T-cell (primary cell): ENCODE data around the gene LMF1. TPM values are rescaled to one million over a fixed set of nuclear protein-coding genes. Genes with fewer than 3 reads are reported as not detected.

Experiments used
- ATAC-seq, 4 experiments: fragments of 200-7000 bp in 3 of 4; fragments of 150-1000 bp in 1 of 4; cut with Tn5 transposase; replicated peaks in 1 of 4; 1 replicate in 3 of 4; 2 replicates in 1 of 4; pipeline ENCODE4 v1.10.0; 2021; ENCODE audit warnings: moderate library complexity in 3 of 4, mild to moderate bottlenecking in 2 of 4, moderate number of reproducible peaks in 1 of 4
- CTCF ChIA-PET, 2 donors: fragments of 300-600 bp; sonication (Branson Sonifier 250); formaldehyde crosslinking; loops; one replicate each; lab custom pipeline; 2022; ENCODE audit warnings: antibody characterized with exemption in 2 of 2; lab: Charles Lee
- POLR2A ChIA-PET, 2 donors: fragments of 300-600 bp; sonication (Branson Sonifier 250); formaldehyde crosslinking; loops; one replicate each; lab custom pipeline; 2022; ENCODE audit warnings: antibody characterized with exemption in 2 of 2; lab: Charles Lee
- DNase-seq, 35 experiments: peaks; one replicate each; pipeline versions ENCODE4 v3.0.0 to v3.0.0-alpha.2; 2013 to 2023
- H3K27ac ChIP-seq: one replicate; pipeline ENCODE4 v1.5.1; 2013; ENCODE audit warnings: low read length
- H3K27me3 ChIP-seq, 2 experiments: replicated peaks in 1 of 2; 1 replicate in 1 of 2; 2 replicates in 1 of 2; pipeline versions ENCODE4 v1.6.1 to v1.7.0; 2013; ENCODE audit warnings: low read length in 1 of 2, mixed read lengths in 1 of 2; ENCODE audit not compliant: control insufficient read depth in 2 of 2, insufficient read depth in 2 of 2; ENCODE audit errors: extremely low read depth in 1 of 2
- H3K36me3 ChIP-seq, 2 donors: 1 replicate in 1 of 2; 2 replicates in 1 of 2; pipeline versions ENCODE4 v1.6.1 to v1.7.0; 2013; ENCODE audit warnings: low read length in 1 of 2; ENCODE audit not compliant: control insufficient read depth in 2 of 2, insufficient read depth in 1 of 2; ENCODE audit errors: extremely low read depth in 1 of 2
- H3K4me1 ChIP-seq, 2 experiments: 1 replicate in 1 of 2; 2 replicates in 1 of 2; pipeline versions ENCODE4 v1.6.1 to v1.7.0; 2013; ENCODE audit warnings: low read length in 2 of 2, mixed read lengths in 1 of 2; ENCODE audit not compliant: insufficient read depth in 2 of 2, control insufficient read depth in 1 of 2; ENCODE audit errors: extremely low read depth in 1 of 2
- H3K4me3 ChIP-seq, 2 donors: 1 replicate in 1 of 2; 2 replicates in 1 of 2; pipeline versions ENCODE4 v1.5.1 to v1.7.0; 2013; ENCODE audit warnings: mild to moderate bottlenecking in 2 of 2, low read length in 1 of 2, moderate library complexity in 1 of 2; ENCODE audit not compliant: control insufficient read depth in 1 of 2; ENCODE audit errors: extremely low read depth in 1 of 2
- H3K9me3 ChIP-seq: 2 replicates; pipeline ENCODE4 v1.7.0; 2013
- H3K27ac Mint-ChIP-seq, 2 donors: one replicate each; pipeline ENCODE4 v1.8.0; 2020 to 2021; ENCODE audit warnings: mild to moderate bottlenecking in 2 of 2, mixed read lengths in 2 of 2
- H3K27me3 Mint-ChIP-seq, 2 donors: one replicate each; pipeline ENCODE4 v1.8.0; 2021 to 2022; ENCODE audit warnings: mixed read lengths in 2 of 2
- H3K36me3 Mint-ChIP-seq: one replicate; pipeline ENCODE4 v1.8.0; 2021; ENCODE audit warnings: mixed read lengths
- H3K4me1 Mint-ChIP-seq, 3 donors: one replicate each; pipeline ENCODE4 v1.8.0; 2020 to 2022; ENCODE audit warnings: mixed read lengths in 3 of 3, mild to moderate bottlenecking in 1 of 3
- H3K4me3 Mint-ChIP-seq, 3 donors: one replicate each; pipeline ENCODE4 v1.8.0; 2020 to 2022; ENCODE audit warnings: mild to moderate bottlenecking in 3 of 3, mixed read lengths in 3 of 3, moderate library complexity in 3 of 3
- H3K9me3 Mint-ChIP-seq, 3 donors: one replicate each; pipeline ENCODE4 v1.8.0; 2020 to 2022; ENCODE audit warnings: mixed read lengths in 3 of 3
- WGBS: methylation state at CpG from one replicate; pipeline ENCODE4 v1.1.5; 2013; ENCODE audit warnings: missing lambda C conversion rate; ENCODE audit not compliant: insufficient coverage; 5-methylcytosine and 5-hydroxymethylcytosine counted together
- total RNA-seq, 35 experiments: library from RNA in 6 of 35; stranded (reverse) in 6 of 35; fragments of 120-200 nt in 1 of 35; gene quantifications; one replicate each; pipeline versions ENCODE4 v1.2.1 to v1.2.4 and lab custom pipeline; 2013 to 2026

LMF1 gene
- total RNA-seq, 5 donors from 2014 or later (not counting 1 experiment from before 2014, with no cell fraction given): 46.6 to 59.4 (median 51.1) TPM

GRCh38 chr16:901149-901548 lies 69.6 kb downstream of the LMF1 start:
- Histone ChIP-seq H3K9me3 (no peaks in the 10 kb centered on the region), H3K4me3 (no peak overlapping the region), H3K36me3 (peaks cover 2 to 5% of the 10 kb centered on the region in 2 donors), H3K27ac (no peak overlapping the region), H3K4me1 (no peaks in the 10 kb centered on the region), H3K27me3 (no peaks in the 10 kb centered on the region)
- no peaks in the 10 kb centered on the region for H3K9me3 Mint-ChIP-seq
- CTCF ChIA-PET: no interaction called here
- ATAC-seq: no peak
- POLR2A ChIA-PET: no interaction called here
- no peak for DNase-seq
- H3K27ac Mint-ChIP-seq: no peak overlapping the region
- H3K4me1 Mint-ChIP-seq: no peaks in the 10 kb centered on the region
- WGBS: 87% methylated on average over 8 of the region's 11 CpGs
- no peaks in the 10 kb centered on the region for H3K27me3 Mint-ChIP-seq
- peaks cover 17% of the 10 kb centered on the region for H3K36me3 Mint-ChIP-seq
- H3K4me3 Mint-ChIP-seq: no peak overlapping the region

- H3K36me3 ChIP-seq: peaks cover 2 to 5% of the 10 kb centered on the region in 2 donors
- H3K27ac ChIP-seq: no peak overlapping the region
- CTCF ChIA-PET: no interaction called here
- no peaks in the 10 kb centered on the region for H3K27me3 Mint-ChIP-seq
- no peak overlapping the region for H3K27ac Mint-ChIP-seq
- H3K36me3 Mint-ChIP-seq: peaks cover 10% of the 10 kb centered on the region
- H3K27me3 ChIP-seq: no peaks in the 10 kb centered on the region
- H3K9me3 ChIP-seq: no peaks in the 10 kb centered on the region
- ATAC-seq: no peak
- no peaks in the 10 kb centered on the region for H3K9me3 Mint-ChIP-seq
- WGBS: 87% methylated on average over 5 of the region's 7 CpGs
- H3K4me1 ChIP-seq: no peaks in the 10 kb centered on the region
- POLR2A ChIA-PET: no interaction called here
- no peak for DNase-seq
- H3K4me3 ChIP-seq: no peak overlapping the region
- H3K4me3 Mint-ChIP-seq: no peak overlapping the region
- H3K4me1 Mint-ChIP-seq: no peaks in the 10 kb centered on the region
These were observed 70.6 kb downstream of the LMF1 start for GRCh38 chr16:900211-900610.

- DNase-seq (no peak), ATAC-seq (no peak)
- Mint-ChIP-seq H3K27ac (no peak overlapping the region), H3K27me3 (no peaks in the 10 kb centered on the region), H3K4me1 (no peaks in the 10 kb centered on the region), H3K36me3 (peaks cover 9% of the 10 kb centered on the region), H3K4me3 (no peak overlapping the region), H3K9me3 (no peaks in the 10 kb centered on the region)
- peaks cover 2 to 5% of the 10 kb centered on the region in 2 donors for H3K36me3 ChIP-seq
- H3K27me3 ChIP-seq: no peaks in the 10 kb centered on the region
- no peak overlapping the region for H3K4me3 ChIP-seq
- no peaks in the 10 kb centered on the region for H3K9me3 ChIP-seq
- ChIA-PET POLR2A (no interaction called here), CTCF (no interaction called here)
- 88% methylated on average over 24 of the region's 24 CpGs for WGBS
- no peak overlapping the region for H3K27ac ChIP-seq
- no peaks in the 10 kb centered on the region for H3K4me1 ChIP-seq
These were observed 71.1 kb downstream of the LMF1 start for GRCh38 chr16:899683-900060.

- no peaks in the 10 kb centered on the region for H3K4me1 Mint-ChIP-seq
- H3K9me3 Mint-ChIP-seq: no peaks in the 10 kb centered on the region
- peaks cover 2 to 5% of the 10 kb centered on the region in 2 donors for H3K36me3 ChIP-seq
- WGBS: 94% methylated on average over 32 of the region's 39 CpGs
- no peaks in the 10 kb centered on the region for H3K27me3 ChIP-seq
- POLR2A ChIA-PET: no interaction called here
- DNase-seq (no peak), ATAC-seq (no peak)
- H3K27ac Mint-ChIP-seq: no peak overlapping the region
- no peaks in the 10 kb centered on the region for H3K4me1 ChIP-seq
- no peaks in the 10 kb centered on the region for H3K9me3 ChIP-seq
- H3K4me3 Mint-ChIP-seq: no peak overlapping the region
- H3K4me3 ChIP-seq: no peak overlapping the region
- H3K36me3 Mint-ChIP-seq: peaks cover 9% of the 10 kb centered on the region
- no peaks in the 10 kb centered on the region for H3K27me3 Mint-ChIP-seq
- CTCF ChIA-PET: no interaction called here
- no peak overlapping the region for H3K27ac ChIP-seq
These were observed 71.8 kb downstream of the LMF1 start for GRCh38 chr16:898761-899682.

- Mint-ChIP-seq H3K9me3 (no peaks in the 10 kb centered on the region), H3K4me3 (no peak overlapping the region), H3K27ac (no peak overlapping the region), H3K36me3 (peaks cover 9% of the 10 kb centered on the region), H3K4me1 (no peaks in the 10 kb centered on the region), H3K27me3 (no peaks in the 10 kb centered on the region)
- Histone ChIP-seq H3K36me3 (peaks cover 2 to 5% of the 10 kb centered on the region in 2 donors), H3K4me1 (no peaks in the 10 kb centered on the region), H3K9me3 (no peaks in the 10 kb centered on the region), H3K27ac (no peak overlapping the region), H3K4me3 (no peak overlapping the region), H3K27me3 (no peaks in the 10 kb centered on the region)
- DNase-seq (no peak), ATAC-seq (no peak)
- WGBS: 87% methylated on average over 11 of the region's 11 CpGs
- ChIA-PET CTCF (no interaction called here), POLR2A (no interaction called here)
These were observed 72.6 kb downstream of the LMF1 start for GRCh38 chr16:898216-898615.

- ATAC-seq (no peak), DNase-seq (no peak)
- WGBS: 72% methylated on average over 12 of the region's 14 CpGs
- Histone ChIP-seq H3K4me1 (no peaks in the 10 kb centered on the region), H3K27ac (no peak overlapping the region), H3K27me3 (no peaks in the 10 kb centered on the region), H3K36me3 (peaks cover 2 to 5% of the 10 kb centered on the region in 2 donors), H3K4me3 (no peak overlapping the region), H3K9me3 (no peaks in the 10 kb centered on the region)
- Mint-ChIP-seq H3K27ac (no peak overlapping the region), H3K36me3 (peaks cover 9% of the 10 kb centered on the region), H3K27me3 (no peaks in the 10 kb centered on the region), H3K4me3 (no peak overlapping the region), H3K9me3 (no peaks in the 10 kb centered on the region), H3K4me1 (no peaks in the 10 kb centered on the region)
- ChIA-PET POLR2A (no interaction called here), CTCF (no interaction called here)
These were observed 73.1 kb downstream of the LMF1 start for GRCh38 chr16:897701-898100.
